ELR (cell line): ENCODE measurements around the gene GPAT3.
A peak's percentile ranks its signal among the peaks of the same experiment; 100 is the strongest.
"Not testable (repeated sequence)": the region's sequence is repeated elsewhere in the genome, so short reads cannot be mapped to it uniquely, and the experiment has no call there.

ENCODE experiments used
- DNase-seq: peaks from one replicate; pipeline ENCODE4 v3.0.0-alpha.2; 2015; ENCODE audit warnings: low read depth

Gene GPAT3

GRCh38 chr4:83552083-83552482 lies 16.2 kb downstream of the GPAT3 start:
- DNase-seq, result peak; percentile 92

- peak; percentile 94 for DNase-seq
Observed at GRCh38 chr4:83552924-83553323, 17.0 kb downstream of the GPAT3 start.

GRCh38 chr4:83556006-83556707 lies 20.2 kb downstream of the GPAT3 start:
- no peak for DNase-seq

GRCh38 chr4:83556816-83557215 lies 20.9 kb downstream of the GPAT3 start:
- DNase-seq, result no peak

- no peak for DNase-seq
Observed at GRCh38 chr4:83558059-83558653, 22.2 kb downstream of the GPAT3 start.

- peak; percentile 71 for DNase-seq
Observed at GRCh38 chr4:83558680-83559079, 22.8 kb downstream of the GPAT3 start.

GRCh38 chr4:83560523-83560922 lies 24.6 kb downstream of the GPAT3 start:
- DNase-seq, result no peak

GRCh38 chr4:83561381-83561780 lies 25.5 kb downstream of the GPAT3 start:
- DNase-seq, result peak; percentile 80

- DNase-seq, result no peak
Observed at GRCh38 chr4:83563998-83564397, 28.1 kb downstream of the GPAT3 start.

GRCh38 chr4:83568062-83568461 lies 32.2 kb downstream of the GPAT3 start:
- peak; percentile 68 for DNase-seq

GRCh38 chr4:83569429-83569828 lies 33.5 kb downstream of the GPAT3 start:
- DNase-seq, result peak; percentile 37

- DNase-seq, result peak; percentile 85
Observed at GRCh38 chr4:83569987-83570386, 34.1 kb downstream of the GPAT3 start.

GRCh38 chr4:83572848-83573247 lies 36.9 kb downstream of the GPAT3 start:
- no peak for DNase-seq

GRCh38 chr4:83574247-83574646 lies 38.3 kb downstream of the GPAT3 start:
- DNase-seq, result no peak

- not testable (repeated sequence) for DNase-seq
Observed at GRCh38 chr4:83576237-83576636, 40.3 kb downstream of the GPAT3 start.

GRCh38 chr4:83581411-83582288 lies 45.7 kb downstream of the GPAT3 start:
- no peak for DNase-seq

GRCh38 chr4:83582289-83582785 lies 46.4 kb downstream of the GPAT3 start:
- DNase-seq, result no peak

- no peak for DNase-seq
Observed at GRCh38 chr4:83585982-83586508, 50.1 kb downstream of the GPAT3 start.

GRCh38 chr4:83589279-83589678 lies 53.4 kb downstream of the GPAT3 start:
- no peak for DNase-seq

- no peak for DNase-seq
Observed at GRCh38 chr4:83591056-83591455, 55.1 kb downstream of the GPAT3 start.

- DNase-seq, result no peak
Observed at GRCh38 chr4:83591730-83592129, 55.8 kb downstream of the GPAT3 start.

- peak; percentile 61 for DNase-seq
Observed at GRCh38 chr4:83599183-83599582, 63.3 kb downstream of the GPAT3 start.
